Right hindlimb (tissue), 1 donor: Measurements from ENCODE around the gene THEM4.
"Not testable (repeated sequence)": the region's sequence is repeated elsewhere in the genome, so short reads cannot be mapped to it uniquely, and the experiment has no call there.

ENCODE experiments used
- DNase-seq: peaks from one replicate; pipeline ENCODE4 v3.0.0-alpha.2; 2018

THEM4 gene

GRCh38 chr1:151858030-151858746 lies 51.1 kb downstream of the THEM4 start:
- DNase-seq, result no peak

GRCh38 chr1:151855933-151856332 lies 53.4 kb downstream of the THEM4 start:
- DNase-seq, result no peak

GRCh38 chr1:151855516-151855915 lies 53.8 kb downstream of the THEM4 start:
- not testable (repeated sequence) for DNase-seq

- no peak for DNase-seq
Observed at GRCh38 chr1:151854658-151855057, 54.7 kb downstream of the THEM4 start.

GRCh38 chr1:151853411-151853943 lies 55.8 kb downstream of the THEM4 start, which contains the start of gene THEM5:
THEM5 (minus strand) TSS chr1:151853712; CDS start chr1:151853565, 147 bp downstream.
- no peak for DNase-seq

- DNase-seq, result no peak
Observed at GRCh38 chr1:151852733-151853132, 56.6 kb downstream of the THEM4 start.

- DNase-seq, result no peak
Observed at GRCh38 chr1:151851886-151852285, 57.4 kb downstream of the THEM4 start.

- no peak for DNase-seq
Observed at GRCh38 chr1:151849871-151850270, 59.4 kb downstream of the THEM4 start.

GRCh38 chr1:151849126-151849525 lies 60.2 kb downstream of the THEM4 start:
- no peak for DNase-seq

- no peak for DNase-seq
Observed at GRCh38 chr1:151847867-151848596, 61.3 kb downstream of the THEM4 start.

- DNase-seq, result no peak
Observed at GRCh38 chr1:151846686-151847237, 62.5 kb downstream of the THEM4 start.

GRCh38 chr1:151846062-151846568 lies 63.2 kb downstream of the THEM4 start:
- DNase-seq, result no peak

- no peak for DNase-seq
Observed at GRCh38 chr1:151843398-151843797, 65.9 kb downstream of the THEM4 start.

GRCh38 chr1:151841141-151841540 lies 68.2 kb downstream of the THEM4 start:
- DNase-seq, result no peak

GRCh38 chr1:151840421-151840820 lies 68.9 kb downstream of the THEM4 start:
- DNase-seq, result no peak

- DNase-seq, result peak; percentile 64
Observed at GRCh38 chr1:151839457-151840403, 69.6 kb downstream of the THEM4 start, which contains the start of gene C2CD4D. C2CD4D (minus strand) TSS chr1:151839820; CDS start chr1:151838989, 831 bp downstream.

- DNase-seq, result no peak
Observed at GRCh38 chr1:151839082-151839412, 70.3 kb downstream of the THEM4 start.

GRCh38 chr1:151838222-151839081 lies 70.9 kb downstream of the THEM4 start:
- peak; percentile 41 for DNase-seq

GRCh38 chr1:151837884-151838221 lies 71.5 kb downstream of the THEM4 start:
- no peak for DNase-seq

GRCh38 chr1:151837197-151837596 lies 72.1 kb downstream of the THEM4 start:
- no peak for DNase-seq

GRCh38 chr1:151835596-151835995 lies 73.7 kb downstream of the THEM4 start:
- no peak for DNase-seq
